Measurements from ENCODE around the gene SPACA7. TPM values are rescaled to one million over a fixed set of nuclear protein-coding genes. Genes with fewer than 3 reads are reported as not detected.

The SPACA7 gene
- total and polyA plus RNA-seq, 2 of the 13 experiments (the other 11 are each of a cell fraction or from before 2014, with no cell fraction given) = not detected

- intact Hi-C loops (cut with micrococcal nuclease; ENCODE audit: unreplicated experiment) = no loop called here
- POLR2A ChIA-PET = no interaction called here
- no TSS peak for BruUV-seq (replicated peaks)
- in situ Hi-C loops (cut with HindIII; ENCODE audit: extremely low pct_ligation_motif_present, low pct_unique_long_range_greater_than_20kb) = no loop called here
- Histone ChIP-seq H3K79me2 (ENCODE audit: insufficient read depth, low read length) (no peaks in the 10 kb centered on the region), H3K4me3 (replicated peaks in 1 of 3; ENCODE audit: insufficient read depth in 1 of 3, low read depth in 2 of 3, low read length in 3 of 3) (no peak overlapping the region), H3K36me3 (replicated peaks in 1 of 2; ENCODE audit: control insufficient read depth in 1 of 2, insufficient read depth in 2 of 2, low read length in 2 of 2) (no peaks in the 10 kb centered on the region), H2AFZ (ENCODE audit: low read length) (no peak overlapping the region), H3K9me3 (ENCODE audit: low read length) (no peaks in the 10 kb centered on the region), H3K27ac (ENCODE audit: extremely low read length, insufficient read depth, low read length) (no peak overlapping the region), H3K4me1 (ENCODE audit: insufficient read depth, low read length) (peaks cover 6% of the 10 kb centered on the region; the same call in 1 of the 2 replicates), H3K27me3 (ENCODE audit: control insufficient read depth in 1 of 2, insufficient read depth in 2 of 2, low read length in 2 of 2) (peaks cover 10 to 61% of the 10 kb centered on the region in 2 experiments), H3K4me2 (ENCODE audit: low read depth, low read length) (no peak overlapping the region), H3K9ac (ENCODE audit: insufficient read depth, low read depth, low read length) (no peak overlapping the region), H4K20me1 (ENCODE audit: insufficient read depth, low read length) (no peaks in the 10 kb centered on the region)
- DNase-seq (ENCODE audit: low spot score) (no peak), FAIRE-seq (no peak), ATAC-seq (no peak)
- WGBS (ENCODE audit: low lambda C conversion rate) = 53% methylated on average over 16 of the region's 50 CpGs
- CTCF ChIA-PET (ENCODE audit: low intra/inter-chr PET ratio, low total read pairs) = no interaction called here
- TF ChIP-seq ZNF44 (CRISPR knock-in tag; IDR thresholded peaks at IDR 0.05) = no peak
- no peak for TF ChIP-seq ZNF660 (CRISPR knock-in tag; IDR thresholded peaks at IDR 0.05; ENCODE audit: borderline replicate concordance, low read depth)
- no peak for TF ChIP-seq HOXA5 (CRISPR knock-in tag; IDR thresholded peaks at IDR 0.05)
- no peak for TF ChIP-seq ATAD3A (CRISPR knock-in tag; IDR thresholded peaks at IDR 0.05)
- TF ChIP-seq YY1 (IDR thresholded peaks at IDR 0.05; ENCODE audit: insufficient read depth, insufficient replicate concordance, low read depth, low read length) = no peak
- no peak for TF ChIP-seq MLXIP (CRISPR knock-in tag; IDR thresholded peaks at IDR 0.05; ENCODE audit: borderline replicate concordance)
- TF ChIP-seq SKI (IDR thresholded peaks at IDR 0.05; ENCODE audit: partially characterized antibody) = no peak
- TF ChIP-seq LBX2 (CRISPR knock-in tag; IDR thresholded peaks at IDR 0.05; ENCODE audit: borderline replicate concordance) = no peak
- TF ChIP-seq ZFP41 (CRISPR knock-in tag; IDR thresholded peaks at IDR 0.05; ENCODE audit: borderline replicate concordance) = no peak
- TF ChIP-seq MIER3 (CRISPR knock-in tag; IDR thresholded peaks at IDR 0.05; ENCODE audit: borderline replicate concordance) = no peak
- no peak for TF ChIP-seq ZNF547 (CRISPR knock-in tag; IDR thresholded peaks at IDR 0.05)
- TF ChIP-seq HBP1 (CRISPR knock-in tag; IDR thresholded peaks at IDR 0.05; ENCODE audit: low read depth) = no peak
Measured at GRCh38 chr13:112342841-112343361, 33.3 kb upstream of the SPACA7 start.

All from HepG2 (cell line).